IgD-negative memory B cell (primary cell): Measurements from ENCODE around the gene COL1A1. TPM values are rescaled to one million over a fixed set of nuclear protein-coding genes. Genes with fewer than 3 reads are reported as not detected.

ENCODE experiments used
- H3K27ac Mint-ChIP-seq, 3 donors: one replicate each; pipeline ENCODE4 v1.8.0; 2020 to 2022; ENCODE audit warnings: mild to moderate bottlenecking in 3 of 3, mixed read lengths in 3 of 3, moderate library complexity in 1 of 3
- H3K27me3 Mint-ChIP-seq: one replicate; pipeline ENCODE4 v1.8.0; 2021; ENCODE audit warnings: mixed read lengths
- H3K36me3 Mint-ChIP-seq: one replicate; pipeline ENCODE4 v1.8.0; 2020; ENCODE audit warnings: mild to moderate bottlenecking, mixed read lengths
- H3K4me1 Mint-ChIP-seq, 3 donors: one replicate each; pipeline ENCODE4 v1.8.0; 2020 to 2022; ENCODE audit warnings: mixed read lengths in 3 of 3, mild to moderate bottlenecking in 1 of 3
- H3K4me3 Mint-ChIP-seq, 4 donors: one replicate each; pipeline ENCODE4 v1.8.0; 2020 to 2022; ENCODE audit warnings: mild to moderate bottlenecking in 4 of 4, mixed read lengths in 4 of 4, moderate library complexity in 3 of 4
- H3K9me3 Mint-ChIP-seq, 3 donors: one replicate each; pipeline ENCODE4 v1.8.0; 2020 to 2021; ENCODE audit warnings: mixed read lengths in 3 of 3, mild to moderate bottlenecking in 1 of 3
- polyA plus RNA-seq: library from polyadenylated mRNA; unstranded; fragments of 300-500 nt; fragmentation: Illumina TruSeq; gene quantifications from one replicate; pipeline ENCODE4 v1.2.3, GENCODE V29; 2021

The COL1A1 gene
- polyA plus RNA-seq, 1 donor from 2014 or later, result 0.74 TPM

GRCh38 chr17:50169121-50169764 lies 32.2 kb downstream of the COL1A1 start:
- Mint-ChIP-seq H3K27ac (peak overlapping the region; percentile 60 to 85 (median 76)), H3K4me3 (peak overlapping the region; percentile 43 to 87 (median 63)), H3K27me3 (no peaks in the 10 kb centered on the region), H3K4me1 (peaks cover 8 to 10% (median 9%) of the 10 kb centered on the region in 3 donors), H3K36me3 (no peaks in the 10 kb centered on the region), H3K9me3 (no peaks in the 10 kb centered on the region)

- Mint-ChIP-seq H3K9me3 (no peaks in the 10 kb centered on the region), H3K4me3 (no peak overlapping the region), H3K36me3 (no peaks in the 10 kb centered on the region), H3K27me3 (no peaks in the 10 kb centered on the region), H3K27ac (peak overlapping the region in 1 of 3 donors; percentile 76), H3K4me1 (peaks cover 16 to 18% (median 17%) of the 10 kb centered on the region in 3 donors)
Observed at GRCh38 chr17:50168319-50168718, 33.1 kb downstream of the COL1A1 start.

GRCh38 chr17:50167371-50167770 lies 34.1 kb downstream of the COL1A1 start:
- Mint-ChIP-seq H3K4me3 (no peak overlapping the region), H3K9me3 (no peaks in the 10 kb centered on the region), H3K4me1 (peaks cover 20 to 21% (median 20%) of the 10 kb centered on the region in 3 donors), H3K27ac (no peak overlapping the region), H3K27me3 (no peaks in the 10 kb centered on the region), H3K36me3 (no peaks in the 10 kb centered on the region)

- Mint-ChIP-seq H3K27me3 (no peaks in the 10 kb centered on the region), H3K4me1 (peaks cover 23 to 26% (median 25%) of the 10 kb centered on the region in 3 donors), H3K27ac (no peak overlapping the region), H3K9me3 (no peaks in the 10 kb centered on the region), H3K36me3 (no peaks in the 10 kb centered on the region), H3K4me3 (no peak overlapping the region)
Observed at GRCh38 chr17:50166518-50167181, 34.8 kb downstream of the COL1A1 start.

GRCh38 chr17:50165867-50166517 lies 35.4 kb downstream of the COL1A1 start, which contains the start of gene SGCA:
Gene SGCA, plus strand, starts transcription at chr17:50166005. Its CDS starts 36 bp downstream, at chr17:50166041.
- Mint-ChIP-seq H3K27ac (peak within 1 kb of the TSS in 2 of 3 donors; percentile 45 to 71), H3K36me3 (no peaks in the 10 kb centered on the region), H3K9me3 (no peaks in the 10 kb centered on the region), H3K4me1 (peaks cover 26 to 30% (median 28%) of the 10 kb centered on the region in 3 donors), H3K27me3 (no peaks in the 10 kb centered on the region), H3K4me3 (no peak within 1 kb of the TSS)

- Mint-ChIP-seq H3K36me3 (no peaks in the 10 kb centered on the region), H3K4me1 (peaks cover 28 to 34% (median 29%) of the 10 kb centered on the region in 3 donors), H3K9me3 (no peaks in the 10 kb centered on the region), H3K27me3 (no peaks in the 10 kb centered on the region), H3K4me3 (no peak overlapping the region), H3K27ac (peak overlapping the region in 2 of 3 donors; percentile 45 to 71)
Observed at GRCh38 chr17:50165466-50165865, 36.0 kb downstream of the COL1A1 start.

- Mint-ChIP-seq H3K4me1 (peaks cover 29 to 35% (median 30%) of the 10 kb centered on the region in 3 donors), H3K36me3 (no peaks in the 10 kb centered on the region), H3K27me3 (no peaks in the 10 kb centered on the region), H3K27ac (peak overlapping the region in 1 of 3 donors; percentile 45), H3K9me3 (no peaks in the 10 kb centered on the region), H3K4me3 (no peak overlapping the region)
Observed at GRCh38 chr17:50165066-50165465, 36.4 kb downstream of the COL1A1 start.

- H3K27me3 Mint-ChIP-seq, result no peaks in the 10 kb centered on the region
- no peaks in the 10 kb centered on the region for H3K36me3 Mint-ChIP-seq
- no peaks in the 10 kb centered on the region for H3K9me3 Mint-ChIP-seq
- no peak overlapping the region for H3K27ac Mint-ChIP-seq
- no peak overlapping the region for H3K4me3 Mint-ChIP-seq
- H3K4me1 Mint-ChIP-seq, result peaks cover 29 to 36% (median 33%) of the 10 kb centered on the region in 3 donors
Observed at GRCh38 chr17:50164697-50164988, 36.8 kb downstream of the COL1A1 start.

- peak overlapping the region in 2 of 3 donors; percentile 43 to 52 for H3K27ac Mint-ChIP-seq
- H3K9me3 Mint-ChIP-seq, result no peaks in the 10 kb centered on the region
- H3K4me3 Mint-ChIP-seq, result peak overlapping the region in 2 of 4 donors; percentile 44 to 74
- H3K27me3 Mint-ChIP-seq, result no peaks in the 10 kb centered on the region
- peaks cover 26 to 32% (median 28%) of the 10 kb centered on the region in 3 donors for H3K4me1 Mint-ChIP-seq
- no peaks in the 10 kb centered on the region for H3K36me3 Mint-ChIP-seq
Observed at GRCh38 chr17:50163843-50164696, 37.4 kb downstream of the COL1A1 start.

GRCh38 chr17:50162466-50163254 lies 38.8 kb downstream of the COL1A1 start:
- H3K27ac Mint-ChIP-seq, result peak overlapping the region in 1 of 3 donors; percentile 71
- H3K9me3 Mint-ChIP-seq, result no peaks in the 10 kb centered on the region
- peak overlapping the region in 1 of 4 donors; percentile 2 for H3K4me3 Mint-ChIP-seq
- no peaks in the 10 kb centered on the region for H3K27me3 Mint-ChIP-seq
- peaks cover 21 to 31% (median 28%) of the 10 kb centered on the region in 3 donors for H3K4me1 Mint-ChIP-seq
- H3K36me3 Mint-ChIP-seq, result no peaks in the 10 kb centered on the region

- Mint-ChIP-seq H3K4me3 (peak overlapping the region; percentile 54 to 76 (median 71)), H3K27ac (peak overlapping the region; percentile 1 to 46 (median 31)), H3K4me1 (peaks cover 21 to 31% (median 28%) of the 10 kb centered on the region in 3 donors), H3K9me3 (no peaks in the 10 kb centered on the region), H3K36me3 (no peaks in the 10 kb centered on the region), H3K27me3 (no peaks in the 10 kb centered on the region)
Observed at GRCh38 chr17:50161911-50162288, 39.5 kb downstream of the COL1A1 start.

GRCh38 chr17:50161023-50161910 lies 40.2 kb downstream of the COL1A1 start:
- H3K36me3 Mint-ChIP-seq, result no peaks in the 10 kb centered on the region
- H3K4me1 Mint-ChIP-seq, result peaks cover 21 to 31% (median 28%) of the 10 kb centered on the region in 3 donors
- H3K9me3 Mint-ChIP-seq, result no peaks in the 10 kb centered on the region
- H3K4me3 Mint-ChIP-seq, result peak overlapping the region; percentile 54 to 88 (median 76)
- peak overlapping the region; percentile 1 to 46 (median 31) for H3K27ac Mint-ChIP-seq
- no peaks in the 10 kb centered on the region for H3K27me3 Mint-ChIP-seq

GRCh38 chr17:50157891-50158290 lies 43.5 kb downstream of the COL1A1 start:
- H3K27ac Mint-ChIP-seq, result peak overlapping the region in 1 of 3 donors; percentile 37
- peaks cover 15 to 32% (median 19%) of the 10 kb centered on the region in 3 donors for H3K4me1 Mint-ChIP-seq
- no peaks in the 10 kb centered on the region for H3K27me3 Mint-ChIP-seq
- H3K9me3 Mint-ChIP-seq, result no peaks in the 10 kb centered on the region
- H3K36me3 Mint-ChIP-seq, result no peaks in the 10 kb centered on the region
- no peak overlapping the region for H3K4me3 Mint-ChIP-seq
